Stimulated activated CD8-positive, alpha-beta memory T cell treated with anti-CD3 and anti-CD28 coated beads, Interleukin-12 subunit alpha, Interleukin-12 subunit beta, amount 100 ng/mL, for 24 hours (primary cell): Measurements from ENCODE around the gene RIOK2.
"Not testable (repeated sequence)": the region's sequence is repeated elsewhere in the genome, so short reads cannot be mapped to it uniquely, and the experiment has no call there.

Experiments
- DNase-seq: peaks from one replicate; pipeline ENCODE4 v3.0.0-alpha.2; 2020; ENCODE audit errors: extremely low read depth

The RIOK2 gene

GRCh38 chr5:97183100-97183929 is at the start of gene RIOK2:
Gene RIOK2, minus strand, starts transcription at chr5:97183247. Its CDS starts 56 bp downstream, at chr5:97183191.
- peak; percentile 89 for DNase-seq

DNA sequence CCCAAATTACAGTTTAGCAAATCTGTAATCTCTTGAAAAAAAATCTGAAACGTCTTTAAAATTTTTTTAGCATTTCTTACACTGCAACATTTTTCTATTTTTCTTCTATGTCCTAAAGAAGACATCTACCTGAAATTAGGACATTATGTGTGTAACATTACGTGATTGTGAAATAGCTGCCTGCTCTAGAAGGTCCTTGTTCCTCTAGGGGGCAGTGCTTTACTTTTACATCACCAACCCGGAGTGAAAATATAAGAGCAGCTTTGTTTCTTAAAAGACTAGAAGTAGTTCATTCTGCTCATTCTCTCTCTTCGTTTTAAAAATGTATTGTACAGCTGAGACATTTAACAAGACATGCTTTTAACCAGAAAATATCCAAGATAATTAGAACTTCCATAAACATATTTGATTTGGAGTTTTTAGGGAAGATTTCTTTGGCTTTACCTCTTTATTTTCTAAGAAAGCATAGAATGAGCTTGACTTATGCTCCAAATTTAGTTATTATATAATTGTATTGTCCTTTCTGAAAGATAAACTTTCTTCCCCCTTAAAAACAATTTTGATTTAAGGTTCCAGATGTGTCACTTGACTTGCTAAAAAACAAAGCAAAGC is 48.1 kb upstream of the RIOK2 start:
- no peak for DNase-seq

DNA sequence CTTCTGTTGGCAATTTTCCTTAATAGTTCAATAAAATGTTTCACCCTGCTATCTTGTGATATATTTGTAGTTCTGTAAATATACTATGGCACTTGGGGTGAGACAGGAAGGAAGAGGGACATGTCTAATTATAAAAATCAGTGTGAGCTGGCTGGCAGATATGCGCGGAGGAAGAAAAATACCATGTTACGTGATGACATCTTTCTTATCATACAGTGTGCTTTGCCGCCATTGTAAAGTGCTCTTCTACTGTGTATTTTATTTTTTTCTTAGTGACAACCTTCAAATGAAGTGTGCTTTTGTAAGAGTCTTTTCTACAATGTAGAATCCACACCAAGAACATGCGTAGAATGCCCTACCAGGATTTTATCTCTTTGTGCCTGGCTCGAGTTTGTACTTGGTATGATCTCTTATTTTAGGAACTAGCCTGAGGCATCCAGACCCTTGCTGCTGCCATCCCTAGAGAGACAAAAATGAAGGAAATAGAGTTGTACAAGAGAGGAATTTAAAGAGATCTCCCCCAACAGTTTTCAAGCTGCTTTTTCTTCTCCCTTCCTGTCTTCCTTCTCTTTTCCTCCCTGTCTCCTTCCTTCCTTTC is 46.7 kb upstream of the RIOK2 start:
- DNase-seq: no peak

DNA sequence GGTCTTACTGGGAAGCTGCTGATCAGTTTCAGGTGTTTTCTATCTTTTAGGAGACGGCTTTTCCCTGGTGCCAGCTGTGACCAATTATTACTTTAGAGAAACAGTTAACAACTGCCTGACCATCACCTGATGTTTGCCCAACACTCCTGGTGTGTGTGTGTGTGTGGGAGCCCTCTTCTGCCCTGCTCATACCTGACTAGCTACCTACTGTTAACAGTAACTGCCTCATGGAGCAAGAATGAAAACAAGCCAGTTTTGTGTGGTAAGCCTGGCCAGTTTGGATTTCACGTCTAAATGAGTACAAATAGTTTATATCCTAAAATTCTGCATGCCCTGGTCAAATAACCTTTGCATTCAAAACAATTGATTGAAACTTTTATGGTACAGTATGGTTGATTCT is 46.1 kb upstream of the RIOK2 start:
- no peak for DNase-seq

- no peak for DNase-seq
These were observed 42.2 kb upstream of the RIOK2 start for GRCh38 chr5:97225222-97225621.

GRCh38 chr5:97224112-97224750 is 41.2 kb upstream of the RIOK2 start:
- no peak for DNase-seq

DNA sequence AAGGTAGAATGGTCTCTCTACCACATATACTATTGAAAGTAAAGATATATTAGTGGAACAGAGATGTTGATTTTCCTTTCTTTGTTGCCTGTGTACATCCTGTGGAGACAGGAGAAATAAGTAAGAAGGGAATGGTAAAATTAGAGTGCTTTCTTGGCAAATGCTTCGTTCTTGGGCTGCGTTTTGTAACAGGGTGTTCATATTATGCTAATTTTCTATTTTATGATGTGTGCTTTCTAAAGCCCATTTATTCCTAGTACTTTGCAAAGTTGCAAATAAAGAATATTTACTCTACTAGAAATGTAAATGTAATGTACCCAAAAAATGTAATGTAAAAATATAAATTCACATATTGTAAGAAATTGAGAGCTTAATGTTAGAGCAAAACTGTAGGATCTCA is 40.5 kb upstream of the RIOK2 start:
- no peak for DNase-seq

- no peak for DNase-seq
These were observed 26.3 kb upstream of the RIOK2 start for GRCh38 chr5:97209343-97209742.

GRCh38 chr5:97208714-97209113 is 25.7 kb upstream of the RIOK2 start:
- no peak for DNase-seq

DNA sequence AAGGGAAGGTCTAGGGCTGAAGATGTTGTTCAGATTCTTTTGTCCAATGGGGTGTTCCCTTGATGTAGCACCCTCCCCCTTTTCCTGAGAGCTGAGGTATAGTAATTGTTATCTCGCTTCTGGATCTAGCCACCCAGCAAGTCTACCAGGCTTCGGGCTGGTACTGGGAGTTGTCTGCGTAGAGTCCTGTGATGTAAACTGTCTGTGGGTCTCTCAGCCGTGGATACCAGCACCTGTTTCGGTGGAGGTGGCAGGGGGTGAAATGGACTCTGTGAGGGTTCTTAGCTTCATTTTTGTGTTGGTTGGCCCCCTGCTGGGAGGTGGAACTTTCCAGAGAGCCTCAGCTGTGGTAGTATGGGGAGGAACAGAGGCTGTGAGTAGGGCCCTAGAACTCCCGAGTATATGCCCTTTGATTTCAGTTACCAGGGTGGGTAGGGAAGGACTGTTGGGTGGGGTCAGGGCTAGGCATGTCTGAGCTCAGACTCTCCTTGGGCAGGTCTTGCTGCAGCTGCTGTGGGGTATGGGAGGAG is 25.2 kb upstream of the RIOK2 start:
- DNase-seq: no peak

GRCh38 chr5:97194366-97194765 is 11.3 kb upstream of the RIOK2 start:
- DNase-seq: no peak

- no peak for DNase-seq
These were observed 10.3 kb upstream of the RIOK2 start for GRCh38 chr5:97193355-97193688.

GRCh38 chr5:97192580-97193354 is 9.7 kb upstream of the RIOK2 start:
- no peak for DNase-seq

- DNase-seq: no peak
These were observed 8.8 kb upstream of the RIOK2 start for GRCh38 chr5:97191893-97192292.

DNA sequence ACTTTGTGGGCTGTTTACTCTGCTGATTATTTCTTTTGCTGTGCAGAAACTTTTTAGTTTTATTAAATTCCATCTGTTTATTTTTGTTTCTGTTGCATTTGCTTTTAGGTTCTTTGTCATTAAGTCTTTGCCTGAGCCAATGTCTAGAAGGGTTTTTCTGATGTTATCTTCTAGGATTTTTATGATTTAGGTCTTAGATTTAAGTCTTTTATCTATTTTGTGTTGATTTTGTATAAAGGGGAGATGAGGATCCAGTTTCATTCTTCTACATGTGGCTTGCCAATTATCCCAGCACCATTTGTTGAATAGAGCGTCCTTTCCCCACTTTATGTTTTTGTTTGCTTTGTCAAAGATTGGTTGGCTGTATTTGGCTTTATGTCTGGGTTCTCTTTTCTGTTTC is 6.5 kb upstream of the RIOK2 start:
- DNase-seq: not testable (repeated sequence)

DNA sequence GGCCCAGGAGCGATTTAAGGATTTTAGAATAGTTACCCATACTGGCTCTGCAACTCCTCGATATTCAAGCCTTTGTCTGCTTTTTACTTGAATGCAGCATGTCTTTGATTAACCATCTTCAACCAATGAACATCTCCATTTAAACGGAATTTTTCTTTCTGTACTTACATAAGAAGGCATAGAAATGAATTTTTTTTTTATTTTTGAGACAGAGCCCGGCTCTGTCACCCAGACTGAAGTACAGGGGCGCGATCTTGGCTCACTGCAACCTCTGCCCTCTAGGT is 825 bp upstream of the RIOK2 start:
- DNase-seq: no peak

- no peak for DNase-seq
These were observed 412 bp downstream of the RIOK2 start for GRCh38 chr5:97182571-97183099.

GRCh38 chr5:97181856-97182545 is 1.0 kb downstream of the RIOK2 start:
- DNase-seq: no peak

- DNase-seq: not testable (repeated sequence)
These were observed 3.6 kb downstream of the RIOK2 start for GRCh38 chr5:97179457-97179856.

GRCh38 chr5:97172227-97172626 is 10.8 kb downstream of the RIOK2 start:
- DNase-seq: no peak

DNA sequence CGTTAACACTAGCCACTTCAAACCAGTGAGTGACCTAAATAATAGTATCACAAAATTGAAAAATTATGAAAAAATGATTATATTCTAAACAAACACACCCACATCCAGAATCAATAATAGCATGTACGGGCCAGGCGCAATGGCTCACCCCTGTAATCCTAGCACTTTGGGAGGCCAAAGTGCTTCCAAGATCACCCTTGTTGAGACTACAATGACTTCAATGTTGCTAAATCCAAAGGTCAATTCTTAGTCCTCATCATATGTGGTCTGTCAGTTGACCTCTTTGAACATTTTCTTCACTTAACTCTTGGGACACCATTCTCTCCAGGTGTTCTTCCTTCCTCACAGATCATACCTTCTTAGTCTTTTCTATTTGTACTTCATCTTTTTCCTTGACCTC is 11.3 kb downstream of the RIOK2 start:
- DNase-seq: no peak
